Activated T-cell treated with anti-CD3 and anti-CD28 coated beads, Interleukin-2, amount 50 U/mL, for 72 hours (primary cell): ENCODE data around the gene AFAP1L1. TPM values are rescaled to one million over a fixed set of nuclear protein-coding genes. Genes with fewer than 3 reads are reported as not detected.

Source experiments
- ATAC-seq, 2 donors: fragments of 150-1000 bp; cut with Tn5 transposase; replicated peaks in 1 of 2; 2 replicates each; pipeline ENCODE4 v1.10.0; 2021; ENCODE audit warnings: moderate library complexity in 2 of 2, mild to moderate bottlenecking in 1 of 2
- DNase-seq, 2 donors: peaks; one replicate each; pipeline ENCODE4 v3.0.0; 2021 to 2022; ENCODE audit warnings: mixed read lengths in 1 of 2
- H3K27ac Mint-ChIP-seq: one replicate; pipeline ENCODE4 v1.8.0; 2022; ENCODE audit warnings: mild to moderate bottlenecking, moderate library complexity, mixed read lengths
- H3K27me3 Mint-ChIP-seq: one replicate; pipeline ENCODE4 v1.8.0; 2022; ENCODE audit warnings: low read depth, mixed read lengths
- H3K36me3 Mint-ChIP-seq, 2 donors: one replicate each; pipeline ENCODE4 v1.8.0; 2022; ENCODE audit warnings: mixed read lengths in 2 of 2, mild to moderate bottlenecking in 1 of 2; ENCODE audit not compliant: insufficient read depth in 2 of 2
- H3K4me1 Mint-ChIP-seq: one replicate; pipeline ENCODE4 v1.8.0; 2022; ENCODE audit warnings: low read depth, mixed read lengths
- H3K4me3 Mint-ChIP-seq, 2 donors: one replicate each; pipeline ENCODE4 v1.8.0; 2022; ENCODE audit warnings: mild to moderate bottlenecking in 2 of 2, mixed read lengths in 2 of 2, moderate library complexity in 2 of 2
- H3K9me3 Mint-ChIP-seq, 2 donors: one replicate each; pipeline ENCODE4 v1.8.0; 2022; ENCODE audit warnings: mixed read lengths in 2 of 2
- total RNA-seq, 2 donors: library from RNA; stranded (reverse); gene quantifications; one replicate each; pipeline ENCODE4 v1.2.3, GENCODE V29; 2022

AFAP1L1 gene
- total RNA-seq, 2 donors from 2014 or later: 0.12 to 0.17 TPM

DNA sequence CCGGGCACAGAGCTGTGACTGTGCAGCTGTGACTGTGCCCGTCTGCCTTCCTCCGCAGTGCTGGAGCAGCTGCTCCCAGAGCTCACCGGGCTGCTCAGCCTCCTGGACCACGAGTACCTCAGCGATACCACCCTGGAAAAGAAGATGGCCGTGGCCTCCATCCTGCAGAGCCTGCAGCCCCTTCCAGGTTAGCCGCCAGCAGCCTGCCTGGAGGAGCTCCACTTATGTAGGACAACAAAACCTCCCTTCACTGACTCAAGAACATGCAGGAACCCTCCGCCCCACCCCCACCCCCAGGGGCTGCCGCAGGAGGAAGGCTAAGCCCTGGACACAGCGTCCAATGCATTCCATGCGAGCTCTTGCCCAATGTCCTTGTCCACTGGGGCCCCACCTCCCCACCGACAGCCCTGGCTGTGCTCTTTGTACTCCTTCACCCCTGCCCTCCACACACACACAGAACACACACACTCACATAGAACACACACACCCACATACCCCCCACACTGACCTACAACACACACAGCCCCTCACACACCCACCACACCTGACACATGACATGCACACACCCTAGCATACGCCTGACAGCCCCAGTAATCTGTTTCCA lies 27.9 kb downstream of the AFAP1L1 start:
- no peak for ATAC-seq
- Mint-ChIP-seq H3K36me3 (no peaks in the 10 kb centered on the region), H3K9me3 (no peaks in the 10 kb centered on the region)

DNA sequence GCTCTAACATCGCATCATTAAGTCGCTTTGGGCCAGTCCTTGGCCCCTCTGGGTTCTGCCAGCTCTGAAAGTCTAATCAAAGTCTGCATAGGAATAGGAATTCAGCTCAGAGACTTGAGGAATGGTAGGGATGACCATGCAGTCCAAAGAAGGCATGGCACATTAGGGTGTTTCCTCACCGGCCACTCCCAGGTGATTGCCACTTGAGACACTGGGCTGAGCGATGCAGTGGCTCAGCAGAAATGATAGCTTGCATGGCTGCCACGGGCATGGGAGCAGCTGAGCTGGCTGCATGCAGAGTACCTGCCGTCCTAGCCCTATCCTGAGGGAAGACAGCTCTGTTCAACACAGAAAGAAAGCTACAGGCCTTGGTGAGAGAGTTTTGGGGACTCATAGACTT lies 28.8 kb downstream of the AFAP1L1 start:
- no peaks in the 10 kb centered on the region for H3K27me3 Mint-ChIP-seq
- no peak for ATAC-seq
- H3K9me3 Mint-ChIP-seq: no peaks in the 10 kb centered on the region
- H3K27ac Mint-ChIP-seq: no peak overlapping the region
- DNase-seq: no peak
- H3K4me3 Mint-ChIP-seq: no peak overlapping the region
- H3K36me3 Mint-ChIP-seq: no peaks in the 10 kb centered on the region
- peaks cover 31% of the 10 kb centered on the region for H3K4me1 Mint-ChIP-seq

More for the DNA sequence above, 27.9 kb downstream of the AFAP1L1 start:
- H3K4me3 Mint-ChIP-seq: no peak overlapping the region
- no peak for DNase-seq
- H3K27ac Mint-ChIP-seq: no peak overlapping the region
- peaks cover 38% of the 10 kb centered on the region for H3K4me1 Mint-ChIP-seq
- no peaks in the 10 kb centered on the region for H3K27me3 Mint-ChIP-seq

DNA sequence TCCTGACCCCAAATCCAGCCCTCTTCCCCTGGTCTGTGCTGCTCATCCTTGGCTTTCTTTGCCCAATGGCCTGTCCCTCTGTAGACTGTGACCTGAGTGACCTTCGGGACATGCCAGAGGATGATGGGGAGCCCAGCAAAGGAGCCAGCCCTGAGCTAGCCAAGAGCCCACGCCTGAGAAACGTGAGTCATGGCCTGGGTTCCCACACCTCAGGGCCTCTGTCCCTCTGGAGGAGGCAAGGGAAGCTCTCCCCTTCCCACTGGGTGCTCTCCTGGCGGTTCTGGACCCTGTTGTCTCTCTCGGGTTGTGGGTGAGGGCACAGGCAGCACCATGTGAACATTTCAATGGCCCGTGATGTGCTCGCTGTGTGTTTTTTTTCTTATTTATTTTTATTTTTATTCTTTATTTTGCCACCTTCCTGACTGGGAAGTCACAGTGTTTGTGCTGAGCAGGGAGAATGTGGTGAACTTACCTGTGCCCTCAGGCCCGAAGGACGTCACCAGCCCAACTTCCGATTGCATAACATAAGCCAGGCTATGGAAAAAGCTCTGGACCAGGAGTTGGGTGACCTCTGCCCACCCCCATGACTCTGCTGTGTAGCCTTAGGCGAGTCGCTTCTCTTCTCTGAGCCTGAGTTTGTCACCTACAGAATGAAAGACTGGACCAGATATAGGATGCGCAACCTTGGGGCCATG lies 29.5 kb downstream of the AFAP1L1 start:
- Mint-ChIP-seq H3K4me3 (no peak overlapping the region), H3K9me3 (no peaks in the 10 kb centered on the region), H3K36me3 (no peaks in the 10 kb centered on the region), H3K27ac (no peak overlapping the region), H3K4me1 (peaks cover 24% of the 10 kb centered on the region), H3K27me3 (no peaks in the 10 kb centered on the region)
- ATAC-seq (no peak), DNase-seq (no peak)

DNA sequence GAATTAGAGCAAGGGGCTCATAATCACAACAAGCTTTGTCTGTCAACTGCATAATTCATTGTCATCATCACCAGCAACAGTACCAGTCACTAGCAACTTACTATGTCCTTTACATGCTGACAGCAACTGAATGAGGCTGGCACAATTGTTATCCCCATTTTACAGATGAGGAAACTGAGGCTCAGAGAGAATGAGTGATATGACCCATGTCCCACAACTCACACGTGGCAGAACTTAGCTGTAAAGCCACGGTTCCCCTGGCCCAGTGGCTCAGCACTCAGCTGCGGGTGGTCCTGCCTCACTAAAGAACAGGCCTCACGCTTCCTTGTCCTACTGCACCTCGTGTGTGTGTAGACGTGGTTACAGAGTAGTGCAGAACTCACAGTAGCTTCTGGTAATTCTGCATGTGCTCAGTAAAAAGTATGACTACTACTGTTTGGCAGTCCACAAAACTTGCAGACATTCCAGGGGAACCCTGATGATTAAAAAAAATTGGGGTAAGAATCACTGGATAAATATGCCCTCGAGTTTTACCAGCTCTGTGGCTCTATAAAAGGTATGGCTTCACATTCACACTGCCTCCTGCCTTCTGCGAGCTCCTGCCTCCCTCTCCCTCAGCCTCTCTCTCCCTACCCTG lies 30.2 kb downstream of the AFAP1L1 start:
- Mint-ChIP-seq H3K27me3 (no peaks in the 10 kb centered on the region), H3K36me3 (no peaks in the 10 kb centered on the region), H3K9me3 (no peaks in the 10 kb centered on the region), H3K27ac (no peak overlapping the region), H3K4me3 (no peak overlapping the region), H3K4me1 (peaks cover 19% of the 10 kb centered on the region)
- no peak for ATAC-seq
- no peak for DNase-seq

DNA sequence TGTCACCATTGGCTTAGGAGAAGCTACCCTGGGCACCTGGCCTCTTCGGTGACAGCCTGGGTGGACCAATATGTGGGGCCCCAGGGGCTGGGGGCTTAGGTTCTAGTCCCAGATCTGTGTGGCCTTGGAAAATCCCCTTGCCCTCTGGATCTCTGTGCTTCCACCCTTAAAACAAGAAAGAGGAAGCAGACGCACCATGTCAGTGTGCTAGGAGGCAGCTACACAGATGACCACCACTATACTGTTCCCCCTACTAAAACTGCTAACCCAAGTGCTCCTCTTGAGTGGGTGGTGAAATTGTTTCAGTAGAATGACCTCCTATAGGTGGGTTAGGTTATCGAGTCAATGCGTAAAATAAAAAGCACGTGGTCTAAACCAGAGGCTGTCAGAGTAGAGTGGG lies 31.0 kb downstream of the AFAP1L1 start:
- Mint-ChIP-seq H3K9me3 (no peaks in the 10 kb centered on the region), H3K27ac (no peak overlapping the region), H3K4me1 (peaks cover 16% of the 10 kb centered on the region), H3K4me3 (no peak overlapping the region), H3K27me3 (no peaks in the 10 kb centered on the region), H3K36me3 (no peaks in the 10 kb centered on the region)
- DNase-seq (no peak), ATAC-seq (no peak)

DNA sequence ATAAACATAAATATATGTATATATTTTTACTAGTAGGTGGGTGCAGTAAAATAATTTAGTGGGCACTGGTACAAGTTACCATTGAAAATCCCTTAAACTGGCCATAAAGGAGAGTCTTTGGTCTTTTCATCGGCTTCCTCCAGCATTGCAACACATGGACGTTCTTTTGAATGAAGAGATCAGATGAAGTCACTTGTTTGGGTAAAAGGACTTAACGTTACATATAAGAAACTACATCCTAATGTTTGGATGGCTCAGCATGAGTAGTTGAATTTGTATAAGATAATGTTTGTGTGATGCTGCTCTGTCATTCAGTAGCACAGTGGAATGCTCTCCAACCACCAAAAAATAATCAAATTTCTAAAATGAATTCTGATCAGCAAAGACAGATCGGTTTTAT lies 31.6 kb downstream of the AFAP1L1 start:
- H3K9me3 Mint-ChIP-seq: no peaks in the 10 kb centered on the region
- peaks cover 10% of the 10 kb centered on the region for H3K4me1 Mint-ChIP-seq
- H3K27ac Mint-ChIP-seq: no peak overlapping the region
- no peaks in the 10 kb centered on the region for H3K36me3 Mint-ChIP-seq
- ATAC-seq: no peak
- no peak overlapping the region for H3K4me3 Mint-ChIP-seq
- H3K27me3 Mint-ChIP-seq: no peaks in the 10 kb centered on the region
- no peak for DNase-seq

DNA sequence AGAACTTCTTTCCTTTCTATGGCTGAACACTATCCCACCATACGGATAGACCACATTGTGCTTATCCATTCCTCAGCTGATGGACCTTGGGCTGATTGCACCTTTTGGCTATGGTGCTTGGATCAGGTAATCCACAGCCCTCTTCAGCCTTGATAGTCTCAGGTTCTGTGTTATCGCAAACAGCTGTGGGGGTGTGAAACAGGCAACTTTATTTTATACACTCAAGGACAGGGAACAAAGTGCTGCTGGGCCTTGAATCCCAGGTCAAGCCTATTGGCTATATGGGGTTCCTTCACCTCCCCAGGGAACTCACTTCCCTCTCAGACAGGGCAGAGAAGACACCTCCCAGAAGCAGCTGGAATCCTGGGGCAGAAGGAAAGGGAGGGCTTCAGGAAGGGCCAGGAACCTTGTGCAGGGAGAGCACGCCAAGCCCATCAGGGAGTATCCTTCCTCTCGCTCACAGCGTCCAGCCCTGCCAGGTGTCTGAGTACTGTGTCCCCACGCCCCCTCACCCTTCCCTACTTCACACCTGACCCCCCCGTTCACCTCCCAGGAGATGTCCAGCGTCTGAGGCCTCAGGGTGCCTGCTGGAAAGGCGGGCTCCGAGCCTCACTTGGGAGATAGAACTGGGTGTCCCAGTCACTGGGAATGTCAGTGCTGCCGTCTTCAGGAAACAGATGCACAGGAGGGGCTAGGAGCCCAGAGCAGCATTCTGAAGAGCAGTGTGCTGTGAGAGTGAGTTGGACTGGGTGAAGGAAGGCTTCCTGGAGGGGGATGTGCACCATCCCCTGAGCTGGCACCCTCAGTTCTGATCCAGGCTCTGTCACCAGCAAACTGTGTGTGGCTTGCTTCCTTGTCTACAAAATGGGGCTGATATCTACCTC lies 32.8 kb downstream of the AFAP1L1 start:
- DNase-seq (no peak), ATAC-seq (no peak)
- Mint-ChIP-seq H3K36me3 (no peaks in the 10 kb centered on the region), H3K27ac (no peak overlapping the region), H3K4me3 (no peak overlapping the region), H3K27me3 (no peaks in the 10 kb centered on the region), H3K4me1 (peaks cover 4% of the 10 kb centered on the region), H3K9me3 (no peaks in the 10 kb centered on the region)

DNA sequence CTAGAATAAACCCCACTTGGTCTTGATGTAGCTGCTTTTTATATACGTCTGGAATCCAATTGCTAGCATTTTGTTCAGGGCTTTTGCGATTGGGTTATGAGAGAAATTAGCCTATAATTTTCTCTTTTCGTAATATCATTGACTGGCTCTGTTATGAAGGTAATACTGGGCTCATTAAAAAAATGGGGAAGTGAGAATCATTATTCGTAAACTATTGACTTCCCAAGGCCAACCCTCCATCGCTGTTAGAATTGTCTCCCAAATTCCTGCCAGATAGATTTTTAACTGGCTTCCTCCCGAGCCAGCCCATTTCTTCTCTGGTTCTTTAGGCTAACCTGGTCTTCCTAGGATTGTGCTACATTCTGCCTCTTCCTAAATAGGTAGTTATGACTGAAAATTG lies 37.7 kb downstream of the AFAP1L1 start:
- Mint-ChIP-seq H3K4me3 (no peak overlapping the region), H3K27me3 (no peaks in the 10 kb centered on the region), H3K4me1 (peaks cover 5% of the 10 kb centered on the region), H3K36me3 (no peaks in the 10 kb centered on the region), H3K9me3 (no peaks in the 10 kb centered on the region), H3K27ac (no peak overlapping the region)
- no peak for ATAC-seq
- no peak for DNase-seq

DNA sequence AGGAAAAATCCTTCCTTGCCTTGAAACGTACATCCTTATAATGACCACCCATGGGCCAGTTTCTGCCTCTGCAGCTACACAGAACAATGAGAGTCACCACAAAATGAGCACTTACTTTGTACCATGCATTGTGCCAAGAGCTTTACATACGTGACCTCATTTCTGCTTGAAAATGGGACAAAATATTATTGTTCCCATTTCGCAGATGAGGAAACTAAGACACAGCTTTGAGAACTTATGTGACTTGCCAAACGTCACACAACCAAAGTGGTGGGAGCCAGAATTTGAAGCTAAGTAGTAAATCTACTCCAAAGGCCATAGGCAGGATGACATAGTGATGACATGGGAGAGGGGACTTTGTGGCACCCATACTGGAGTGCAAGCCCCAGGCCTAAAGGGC lies 38.8 kb downstream of the AFAP1L1 start:
- Mint-ChIP-seq H3K9me3 (no peaks in the 10 kb centered on the region), H3K4me3 (no peak overlapping the region), H3K27me3 (no peaks in the 10 kb centered on the region), H3K4me1 (peaks cover 5% of the 10 kb centered on the region), H3K36me3 (no peaks in the 10 kb centered on the region), H3K27ac (no peak overlapping the region)
- DNase-seq (no peak), ATAC-seq (no peak)

DNA sequence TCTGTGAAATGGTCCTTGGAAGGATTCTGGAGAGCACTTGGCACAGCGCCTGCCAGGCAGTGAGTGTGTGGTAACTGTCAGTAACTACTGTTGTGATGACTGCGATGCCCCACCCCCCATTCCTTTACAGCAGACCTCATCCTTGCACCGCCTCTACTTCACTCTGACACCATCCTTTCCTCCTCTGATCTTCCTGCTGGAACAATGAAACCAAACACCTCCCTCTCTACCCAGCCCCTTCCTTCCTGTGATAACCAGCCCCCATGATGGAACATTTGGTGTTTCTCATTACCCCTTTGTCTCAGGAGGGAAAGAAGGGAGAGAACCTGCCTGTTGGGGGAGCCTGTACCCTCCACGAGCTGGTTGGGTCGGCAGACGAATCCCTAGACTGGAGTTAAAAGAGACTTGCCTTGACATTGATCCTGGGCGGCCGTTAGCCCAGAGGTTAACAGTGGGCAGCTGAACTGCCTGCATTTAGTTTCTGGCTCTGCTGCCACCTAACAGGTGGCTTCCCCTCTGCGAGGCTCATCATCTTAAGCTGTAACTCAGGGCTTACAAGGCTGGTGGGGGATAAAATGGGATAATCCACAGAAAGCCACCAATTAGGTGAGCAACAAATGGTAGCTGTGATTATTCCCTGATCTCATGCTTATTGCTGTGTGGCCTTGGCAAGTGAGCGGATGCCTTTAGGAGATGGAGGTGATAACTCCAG lies 39.4 kb downstream of the AFAP1L1 start:
- no peak overlapping the region for H3K27ac Mint-ChIP-seq
- H3K4me1 Mint-ChIP-seq: peaks cover 5% of the 10 kb centered on the region
- no peaks in the 10 kb centered on the region for H3K27me3 Mint-ChIP-seq
- no peak for ATAC-seq
- no peaks in the 10 kb centered on the region for H3K36me3 Mint-ChIP-seq
- H3K9me3 Mint-ChIP-seq: no peaks in the 10 kb centered on the region
- no peak for DNase-seq
- no peak overlapping the region for H3K4me3 Mint-ChIP-seq

DNA sequence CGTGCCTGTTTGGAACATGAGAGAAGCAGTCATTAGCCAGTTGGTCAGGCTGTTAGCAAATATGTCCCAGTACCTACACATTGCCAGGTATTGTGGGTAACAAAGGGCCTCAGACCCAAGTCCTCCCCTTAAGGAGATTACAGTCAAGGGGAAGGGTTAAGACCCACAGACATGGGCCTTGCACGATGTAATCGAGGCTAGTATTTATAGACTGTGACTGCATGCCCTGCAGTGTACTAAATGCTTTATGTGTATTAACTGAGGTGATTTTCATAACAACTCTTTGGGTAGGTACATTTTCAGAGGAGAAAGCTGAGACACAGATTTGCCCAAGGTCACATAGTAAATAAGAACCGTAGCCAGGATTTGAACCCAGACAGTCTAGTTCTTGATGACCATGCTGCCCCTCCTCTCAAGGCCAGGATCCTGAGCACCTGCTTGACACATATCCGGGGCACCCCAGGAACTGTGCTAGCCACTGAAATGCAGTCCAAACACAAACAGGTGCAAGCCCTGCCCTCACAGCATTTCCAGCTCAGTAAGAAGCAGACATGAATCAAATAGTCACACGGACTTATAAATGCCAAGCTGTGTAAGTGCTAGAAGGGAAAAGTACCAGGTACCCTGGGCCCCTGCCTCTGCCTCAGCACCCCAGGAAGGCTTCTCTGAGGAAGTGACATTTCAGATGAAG lies 41.6 kb downstream of the AFAP1L1 start:
- H3K27ac Mint-ChIP-seq: no peak overlapping the region
- ATAC-seq (no peak), DNase-seq (no peak)
- no peaks in the 10 kb centered on the region for H3K27me3 Mint-ChIP-seq
- H3K4me3 Mint-ChIP-seq: no peak overlapping the region
- peaks cover 5% of the 10 kb centered on the region for H3K4me1 Mint-ChIP-seq
- H3K9me3 Mint-ChIP-seq: no peaks in the 10 kb centered on the region
- H3K36me3 Mint-ChIP-seq: no peaks in the 10 kb centered on the region

DNA sequence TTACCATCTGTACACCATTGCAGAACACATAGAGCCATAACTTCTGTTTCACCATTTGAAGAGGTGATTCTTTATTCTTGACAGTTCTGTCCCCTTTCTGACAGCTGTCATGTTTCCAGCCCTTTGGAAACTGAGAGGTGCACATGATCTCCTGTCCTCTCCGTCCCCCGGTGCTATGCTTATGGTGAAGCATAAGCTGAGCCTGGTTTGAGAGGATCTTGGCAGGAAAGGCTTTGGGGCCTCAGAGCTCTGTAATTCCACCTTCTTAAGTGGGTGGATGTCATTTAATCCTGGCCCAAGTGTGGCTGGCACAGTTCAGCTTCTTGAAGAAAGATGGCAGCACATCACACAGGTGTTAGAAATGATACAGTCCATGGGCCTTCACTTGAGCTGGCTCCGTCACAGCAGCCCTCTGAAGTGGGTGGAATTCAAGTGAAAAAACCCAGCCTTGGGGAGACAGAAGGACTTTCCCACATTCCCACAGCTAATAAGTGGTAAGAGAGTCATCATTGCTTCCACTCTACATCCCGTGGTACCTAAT lies 43.0 kb downstream of the AFAP1L1 start:
- Mint-ChIP-seq H3K9me3 (no peaks in the 10 kb centered on the region), H3K4me3 (no peak overlapping the region), H3K4me1 (peaks cover 5% of the 10 kb centered on the region), H3K27me3 (no peaks in the 10 kb centered on the region), H3K36me3 (no peaks in the 10 kb centered on the region), H3K27ac (no peak overlapping the region)
- no peak for DNase-seq
- ATAC-seq: no peak
